ENCODE measurements around the gene BTNL9.

The BTNL9 gene

GRCh38 chr5:181036816-181037364 is 3.2 kb upstream of the BTNL9 start:
- H3K4me3 ChIP-seq (ENCODE audit: low read depth, low read length): no peak overlapping the region
- no peak for DNase-seq (ENCODE audit: low read depth)
- TF ChIP-seq, protein P1, sequence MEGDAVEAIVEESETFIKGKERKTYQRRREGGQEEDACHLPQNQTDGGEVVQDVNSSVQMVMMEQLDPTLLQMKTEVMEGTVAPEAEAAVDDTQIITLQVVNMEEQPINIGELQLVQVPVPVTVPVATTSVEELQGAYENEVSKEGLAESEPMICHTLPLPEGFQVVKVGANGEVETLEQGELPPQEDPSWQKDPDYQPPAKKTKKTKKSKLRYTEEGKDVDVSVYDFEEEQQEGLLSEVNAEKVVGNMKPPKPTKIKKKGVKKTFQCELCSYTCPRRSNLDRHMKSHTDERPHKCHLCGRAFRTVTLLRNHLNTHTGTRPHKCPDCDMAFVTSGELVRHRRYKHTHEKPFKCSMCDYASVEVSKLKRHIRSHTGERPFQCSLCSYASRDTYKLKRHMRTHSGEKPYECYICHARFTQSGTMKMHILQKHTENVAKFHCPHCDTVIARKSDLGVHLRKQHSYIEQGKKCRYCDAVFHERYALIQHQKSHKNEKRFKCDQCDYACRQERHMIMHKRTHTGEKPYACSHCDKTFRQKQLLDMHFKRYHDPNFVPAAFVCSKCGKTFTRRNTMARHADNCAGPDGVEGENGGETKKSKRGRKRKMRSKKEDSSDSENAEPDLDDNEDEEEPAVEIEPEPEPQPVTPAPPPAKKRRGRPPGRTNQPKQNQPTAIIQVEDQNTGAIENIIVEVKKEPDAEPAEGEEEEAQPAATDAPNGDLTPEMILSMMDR (IDR thresholded peaks at IDR 0.05; ENCODE audit: insufficient read depth, low read depth, low read length, missing control alignments): no peak

GRCh38 chr5:181037365-181037861 is 2.7 kb upstream of the BTNL9 start:
- peak; percentile 34 for DNase-seq (ENCODE audit: low read depth)
- no peak overlapping the region for H3K4me3 ChIP-seq (ENCODE audit: low read depth, low read length)
- TF ChIP-seq, protein P1 (IDR thresholded peaks at IDR 0.05; ENCODE audit: insufficient read depth, low read depth, low read length, missing control alignments): no peak

- DNase-seq (ENCODE audit: low read depth): no peak
- H3K4me3 ChIP-seq (ENCODE audit: low read depth, low read length): no peak overlapping the region
- TF ChIP-seq, protein P1 (IDR thresholded peaks at IDR 0.05; ENCODE audit: insufficient read depth, low read depth, low read length, missing control alignments): no peak
These were observed 595 bp upstream of the BTNL9 start for GRCh38 chr5:181039471-181039870.

DNA sequence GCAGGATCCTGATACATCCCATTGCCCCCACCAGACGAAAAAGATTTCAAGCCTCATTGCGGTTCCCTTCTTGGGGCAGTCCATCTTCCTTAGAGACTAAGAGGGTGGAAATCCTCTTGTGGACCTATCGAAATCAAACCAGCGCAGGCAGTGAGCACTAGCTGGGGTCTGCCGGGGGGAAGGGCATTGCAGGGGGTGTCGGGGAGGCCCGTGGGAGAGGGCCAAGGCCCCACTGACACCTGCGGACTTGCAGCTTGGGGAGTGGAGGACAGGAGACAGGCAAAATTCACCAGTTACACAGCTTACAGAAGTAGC is 522 bp downstream of the BTNL9 start:
- H3K4me3 ChIP-seq (ENCODE audit: low read depth, low read length): no peak overlapping the region
- TF ChIP-seq, protein P1 (IDR thresholded peaks at IDR 0.05; ENCODE audit: insufficient read depth, low read depth, low read length, missing control alignments): no peak
- no peak for DNase-seq (ENCODE audit: low read depth)

GRCh38 chr5:181041043-181041442 is 977 bp downstream of the BTNL9 start:
- TF ChIP-seq, protein P1 (IDR thresholded peaks at IDR 0.05; ENCODE audit: insufficient read depth, low read depth, low read length, missing control alignments): no peak
- no peak overlapping the region for H3K4me3 ChIP-seq (ENCODE audit: low read depth, low read length)
- DNase-seq (ENCODE audit: low read depth): no peak

DNA sequence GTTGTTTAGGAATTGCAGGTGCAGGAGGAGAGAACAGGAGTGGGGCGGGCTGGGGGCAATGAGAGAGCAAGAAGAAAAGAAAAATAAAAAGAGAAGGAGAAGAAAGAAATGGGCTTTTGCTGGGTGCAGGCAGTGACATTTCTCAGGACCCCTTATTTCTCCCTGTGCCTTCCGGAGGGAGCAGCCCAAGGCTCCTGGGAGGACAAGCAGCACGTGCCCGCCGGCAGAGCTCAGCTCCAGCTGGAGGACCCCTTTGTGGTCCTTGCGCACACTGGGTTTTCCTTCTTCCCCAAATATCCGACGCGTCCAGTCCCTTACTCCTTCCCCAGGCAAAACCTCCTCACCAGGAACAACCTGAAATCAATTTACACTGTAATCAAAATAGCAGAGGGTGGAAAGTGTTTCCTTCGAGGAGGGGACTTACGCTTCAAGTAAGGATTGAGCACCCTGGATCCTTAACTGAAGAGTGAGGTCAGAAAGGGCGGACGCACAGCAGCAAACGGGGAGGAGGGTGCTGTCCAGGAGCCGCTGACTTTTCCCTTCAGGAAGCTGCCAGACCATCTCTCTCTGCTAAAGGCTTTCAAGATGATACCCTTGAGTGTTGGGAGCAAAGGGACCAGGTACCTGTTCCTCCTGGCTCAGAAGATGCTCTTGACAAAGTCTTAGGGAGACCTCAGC is 2.1 kb downstream of the BTNL9 start:
- no peak overlapping the region for H3K4me3 ChIP-seq (ENCODE audit: low read depth, low read length)
- TF ChIP-seq, protein P1 (IDR thresholded peaks at IDR 0.05; ENCODE audit: insufficient read depth, low read depth, low read length, missing control alignments): no peak
- DNase-seq (ENCODE audit: low read depth): no peak

DNA sequence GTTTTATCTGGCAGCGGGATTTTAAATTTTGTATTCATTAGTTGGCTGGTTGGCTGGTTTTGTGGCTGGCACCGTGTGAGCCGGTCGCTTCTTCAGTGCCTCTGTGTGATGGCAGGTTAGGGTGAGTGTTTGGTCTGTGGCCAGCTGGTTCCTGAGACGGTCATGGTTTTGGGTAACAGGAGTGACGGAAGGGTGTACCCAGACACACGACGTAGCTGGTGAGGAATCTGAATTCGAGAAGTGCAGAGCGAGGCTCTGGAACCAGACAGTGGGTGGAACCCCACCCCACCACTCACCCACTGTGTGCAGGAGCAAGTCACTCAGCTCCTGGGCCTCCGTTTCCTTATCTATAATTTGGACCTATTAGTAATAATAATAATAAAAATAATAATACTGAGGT is 2.7 kb downstream of the BTNL9 start:
- no peak overlapping the region for H3K4me3 ChIP-seq (ENCODE audit: low read depth, low read length)
- no peak for DNase-seq (ENCODE audit: low read depth)
- TF ChIP-seq, protein P1 (IDR thresholded peaks at IDR 0.05; ENCODE audit: insufficient read depth, low read depth, low read length, missing control alignments): no peak

All from GM12865 (cell line).